Prostate gland (tissue), 2 donors: Measurements from ENCODE around the gene VAV3.

Source experiments
- CTCF ChIP-seq, 4 experiments: fragments of 200-600 bp in 2 of 4; fragments of 450-650 bp in 2 of 4; sonication (generic) in 2 of 4; IDR thresholded peaks; 1 replicate in 3 of 4; 2 replicates in 1 of 4; pipeline ENCODE4 v1.5.1; 2016 to 2019; ENCODE audit warnings: antibody characterized with exemption in 4 of 4, mild to moderate bottlenecking in 2 of 4, moderate library complexity in 2 of 4
- POLR2A ChIP-seq: fragments of 450-650 bp; IDR thresholded peaks from one replicate; pipeline ENCODE4 v1.6.1; 2016; ENCODE audit warnings: antibody characterized with exemption, mild to moderate bottlenecking

- no peak for TF ChIP-seq POLR2A
- no peak for TF ChIP-seq CTCF (IDR thresholded peaks at IDR 0.05)
These were observed 98.1 kb downstream of the VAV3 start for GRCh38 chr1:107866870-107867269.
